ENCODE results near the gene BAG5. TPM values are rescaled to one million over a fixed set of nuclear protein-coding genes. Genes with fewer than 3 reads are reported as not detected.

BAG5 gene
- total RNA-seq, 1 experiment from 2014 or later, result 27.0 TPM

GRCh38 chr14:103529383-103530365 is 32.8 kb downstream of the BAG5 start:
- Histone ChIP-seq H2AFZ (ENCODE audit: low read depth, low read length, poor library complexity, severe bottlenecking) (no peak overlapping the region), H3K4me1 (ENCODE audit: control insufficient read depth in 1 of 2, insufficient read depth in 2 of 2, low read length in 2 of 2) (peaks cover 10 to 28% of the 10 kb centered on the region in 2 experiments; a peak in 3 of 4 replicates), H3K27me3 (ENCODE audit: insufficient read depth, low read length) (no peaks in the 10 kb centered on the region), H3K9ac (ENCODE audit: low read length) (peak overlapping the region; percentile 96), H3K79me2 (ENCODE audit: insufficient read depth, low read length) (peaks cover 30% of the 10 kb centered on the region), H4K20me1 (ENCODE audit: insufficient read depth) (no peaks in the 10 kb centered on the region), H3K4me3 (replicated peaks in 1 of 2; ENCODE audit: low read depth in 1 of 2, low read length in 2 of 2) (peak overlapping the region; percentile 85 to 97), H3K9me3 (ENCODE audit: control insufficient read depth in 1 of 2, insufficient read depth in 1 of 2, low read depth in 1 of 2, low read length in 2 of 2) (no peaks in the 10 kb centered on the region), H3K9me2 (ENCODE audit: insufficient read depth) (no peaks in the 10 kb centered on the region), H3K36me3 (ENCODE audit: control insufficient read depth in 1 of 2, insufficient read depth in 2 of 2, low read length in 2 of 2) (peaks cover 0 to 14% of the 10 kb centered on the region in 2 experiments; a peak in 2 of 4 replicates), H3K4me2 (ENCODE audit: low read length) (peak overlapping the region; percentile 96), H3K27ac (ENCODE audit: low read depth, low read length) (peak overlapping the region; percentile 64)
- ATAC-seq (peak; percentile 16; the same call in 1 of the 2 replicates), DNase-seq (ENCODE audit: low read depth, low spot score) (no peak)
- RAD21 ChIA-PET (ENCODE audit: low non-redundant PET in 1 of 2, low total read pairs in 2 of 2, uncharacterized antibody in 2 of 2, unreplicated experiment in 2 of 2), result no interaction called here
- BruUV-seq (replicated peaks), result no TSS peak
- POLR2A ChIA-PET, result interaction anchor here (1.2 to 1.4 kb wide), 3 partner anchors 9 to 24 kb away, joined by 5 to 11 read pairs (median 5); no protein-coding TSS in a partner anchor
- intact Hi-C loops (cut with micrococcal nuclease), result no loop called here
- CTCF ChIA-PET, result interaction anchor here (0.7 to 2.9 kb wide), 4 partner anchors 8 to 11 kb away, joined by 3 to 16 read pairs (median 5); no protein-coding TSS in a partner anchor
- no peak for TF ChIP-seq SP1 (IDR thresholded peaks at IDR 0.05; ENCODE audit: low read depth)
- peak; percentile 34; the same call in 1 of the 2 replicates for TF ChIP-seq ZFX (IDR thresholded peaks at IDR 0.05)
- no peak for TF ChIP-seq POLR2A (IDR thresholded peaks at IDR 0.05; ENCODE audit: borderline replicate concordance, extremely low read depth, insufficient read depth, insufficient read length)
- no peak for TF ChIP-seq RAD21 (IDR thresholded peaks at IDR 0.05; ENCODE audit: low read depth)
- no peak for TF ChIP-seq ZNF274 (IDR thresholded peaks at IDR 0.05; ENCODE audit: low read depth, low read length)
- TF ChIP-seq EGR1 (IDR thresholded peaks at IDR 0.05; ENCODE audit: low read depth), result no peak
- TF ChIP-seq REST (IDR thresholded peaks at IDR 0.05; ENCODE audit: low read depth), result no peak
- no peak for TF ChIP-seq SRF (IDR thresholded peaks at IDR 0.05; ENCODE audit: low read depth)
